Measurements from ENCODE around the gene ESYT1.

- TF ChIP-seq TAF1 (conservative IDR thresholded peaks at IDR 0.05) (peak; percentile 39), RAD21 (IDR thresholded peaks at IDR 0.05) (no peak), CTCF (IDR thresholded peaks at IDR 0.05; ENCODE audit: low read depth, low read length, missing input control) (no peak), MAX (IDR thresholded peaks at IDR 0.05) (peak; percentile 44), YY1 (IDR thresholded peaks at IDR 0.05) (peak; percentile 97)
Observed at GRCh38 chr12:56152132-56152755, 24.2 kb downstream of the ESYT1 start, which contains the start of gene MYL6B.

Data from liver (tissue), 3 donors.